Stimulated activated CD8-positive, alpha-beta memory T cell treated with anti-CD3 and anti-CD28 coated beads, Interleukin-12 subunit alpha, Interleukin-12 subunit beta, amount 100 ng/mL, for 24 hours (primary cell): ENCODE data around the gene CAMTA1.
A peak's percentile ranks its signal among the peaks of the same experiment; 100 is the strongest.

ENCODE experiments used
- DNase-seq: peaks from one replicate; pipeline ENCODE4 v3.0.0-alpha.2; 2020; ENCODE audit errors: extremely low read depth

Gene CAMTA1

GRCh38 chr1:6872573-6873261 is 87.5 kb downstream of the CAMTA1 start:
- DNase-seq = no peak

- no peak for DNase-seq
These were observed 88.2 kb downstream of the CAMTA1 start for GRCh38 chr1:6873298-6874015.

- no peak for DNase-seq
These were observed 89.0 kb downstream of the CAMTA1 start for GRCh38 chr1:6874298-6874697.

- no peak for DNase-seq
These were observed 95.9 kb downstream of the CAMTA1 start for GRCh38 chr1:6880951-6881690.

GRCh38 chr1:6882414-6882813 is 97.2 kb downstream of the CAMTA1 start:
- no peak for DNase-seq

- DNase-seq = no peak
These were observed 99.4 kb downstream of the CAMTA1 start for GRCh38 chr1:6884652-6885153.

GRCh38 chr1:6885426-6885825 is 100.2 kb downstream of the CAMTA1 start:
- no peak for DNase-seq

GRCh38 chr1:6886523-6886922 is 101.3 kb downstream of the CAMTA1 start:
- no peak for DNase-seq

GRCh38 chr1:6888268-6888667 is 103.0 kb downstream of the CAMTA1 start:
- DNase-seq = no peak

- DNase-seq = no peak
These were observed 103.6 kb downstream of the CAMTA1 start for GRCh38 chr1:6888870-6889269.

GRCh38 chr1:6889875-6890480 is 104.7 kb downstream of the CAMTA1 start:
- DNase-seq = no peak

GRCh38 chr1:6890686-6891085 is 105.4 kb downstream of the CAMTA1 start:
- no peak for DNase-seq

- peak; percentile 11 for DNase-seq
These were observed 106.7 kb downstream of the CAMTA1 start for GRCh38 chr1:6891781-6892579.

GRCh38 chr1:6893388-6893787 is 108.1 kb downstream of the CAMTA1 start:
- DNase-seq = no peak

GRCh38 chr1:6897138-6897537 is 111.9 kb downstream of the CAMTA1 start:
- no peak for DNase-seq

- DNase-seq = no peak
These were observed 113.8 kb downstream of the CAMTA1 start for GRCh38 chr1:6898974-6899539.

GRCh38 chr1:6899621-6900020 is 114.4 kb downstream of the CAMTA1 start:
- DNase-seq = no peak

GRCh38 chr1:6902153-6902552 is 116.9 kb downstream of the CAMTA1 start:
- DNase-seq = no peak

- no peak for DNase-seq
These were observed 119.4 kb downstream of the CAMTA1 start for GRCh38 chr1:6904476-6905170.

- no peak for DNase-seq
These were observed 120.1 kb downstream of the CAMTA1 start for GRCh38 chr1:6905331-6905730.
